Stimulated activated CD8-positive, alpha-beta memory T cell treated with anti-CD3 and anti-CD28 coated beads, Interleukin-7, amount 100 ng/mL, for 1 hour (primary cell): ENCODE results near the gene ATP2C2.

ENCODE experiments used
- DNase-seq, 2 donors: peaks; one replicate each; pipeline ENCODE4 v3.0.0-alpha.2; 2020; ENCODE audit warnings: low read depth in 2 of 2

The ATP2C2 gene

GRCh38 chr16:84475643-84476240 is 107.4 kb downstream of the ATP2C2 start:
- DNase-seq: no peak

GRCh38 chr16:84476401-84476800 is 108.1 kb downstream of the ATP2C2 start:
- no peak for DNase-seq

- DNase-seq: no peak
Observed at GRCh38 chr16:84477661-84478060, 109.3 kb downstream of the ATP2C2 start.

GRCh38 chr16:84478172-84478947 is 110.0 kb downstream of the ATP2C2 start:
- no peak for DNase-seq

- no peak for DNase-seq
Observed at GRCh38 chr16:84479716-84480450, 111.5 kb downstream of the ATP2C2 start.

- no peak for DNase-seq
Observed at GRCh38 chr16:84481051-84481735, 112.9 kb downstream of the ATP2C2 start.

- no peak for DNase-seq
Observed at GRCh38 chr16:84482001-84482891, 113.9 kb downstream of the ATP2C2 start.

- DNase-seq: no peak
Observed at GRCh38 chr16:84482951-84483881, 114.9 kb downstream of the ATP2C2 start.

- no peak for DNase-seq
Observed at GRCh38 chr16:84483882-84484565, 115.7 kb downstream of the ATP2C2 start.

- no peak for DNase-seq
Observed at GRCh38 chr16:84484579-84485254, 116.4 kb downstream of the ATP2C2 start.

GRCh38 chr16:84485255-84486010 is 117.1 kb downstream of the ATP2C2 start:
- DNase-seq: no peak

- no peak for DNase-seq
Observed at GRCh38 chr16:84486126-84486525, 117.8 kb downstream of the ATP2C2 start.

GRCh38 chr16:84486551-84487235 is 118.4 kb downstream of the ATP2C2 start:
- DNase-seq: no peak

- DNase-seq: no peak
Observed at GRCh38 chr16:84487358-84487757, 119.0 kb downstream of the ATP2C2 start.

- no peak for DNase-seq
Observed at GRCh38 chr16:84489131-84489530, 120.8 kb downstream of the ATP2C2 start.

GRCh38 chr16:84495506-84495905 is 127.2 kb downstream of the ATP2C2 start:
- no peak for DNase-seq

- DNase-seq: no peak
Observed at GRCh38 chr16:84496991-84497390, 128.7 kb downstream of the ATP2C2 start.
